Astrocyte (in vitro differentiated cells and primary cell): ENCODE results near the gene CCDC178.

ENCODE experiments used
- EZH2 ChIP-seq: IDR thresholded peaks from 2 replicates; pipeline ENCODE4 v1.6.1; 2012; ENCODE audit warnings: mild to moderate bottlenecking, low read length, inconsistent platforms; ENCODE audit not compliant: insufficient read depth
- TF ChIP-seq, protein P1 (sequence below): IDR thresholded peaks from 2 replicates; pipeline ENCODE4 v1.5.1; 2011; ENCODE audit warnings: low read depth, mild to moderate bottlenecking, inconsistent platforms, low read length, moderate library complexity; ENCODE audit not compliant: insufficient read depth

GRCh38 chr18:33369711-33370449 lies 70.6 kb downstream of the CCDC178 start:
- TF ChIP-seq, protein P1, sequence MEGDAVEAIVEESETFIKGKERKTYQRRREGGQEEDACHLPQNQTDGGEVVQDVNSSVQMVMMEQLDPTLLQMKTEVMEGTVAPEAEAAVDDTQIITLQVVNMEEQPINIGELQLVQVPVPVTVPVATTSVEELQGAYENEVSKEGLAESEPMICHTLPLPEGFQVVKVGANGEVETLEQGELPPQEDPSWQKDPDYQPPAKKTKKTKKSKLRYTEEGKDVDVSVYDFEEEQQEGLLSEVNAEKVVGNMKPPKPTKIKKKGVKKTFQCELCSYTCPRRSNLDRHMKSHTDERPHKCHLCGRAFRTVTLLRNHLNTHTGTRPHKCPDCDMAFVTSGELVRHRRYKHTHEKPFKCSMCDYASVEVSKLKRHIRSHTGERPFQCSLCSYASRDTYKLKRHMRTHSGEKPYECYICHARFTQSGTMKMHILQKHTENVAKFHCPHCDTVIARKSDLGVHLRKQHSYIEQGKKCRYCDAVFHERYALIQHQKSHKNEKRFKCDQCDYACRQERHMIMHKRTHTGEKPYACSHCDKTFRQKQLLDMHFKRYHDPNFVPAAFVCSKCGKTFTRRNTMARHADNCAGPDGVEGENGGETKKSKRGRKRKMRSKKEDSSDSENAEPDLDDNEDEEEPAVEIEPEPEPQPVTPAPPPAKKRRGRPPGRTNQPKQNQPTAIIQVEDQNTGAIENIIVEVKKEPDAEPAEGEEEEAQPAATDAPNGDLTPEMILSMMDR = no peak
- no peak for TF ChIP-seq EZH2
